Caco-2 (cell line): ENCODE results near the gene MAPK4. TPM values are rescaled to one million over a fixed set of nuclear protein-coding genes. Genes with fewer than 3 reads are reported as not detected.

Experiments
- BruUV-seq: library from RNA; stranded (reverse); fragments of 400-500 nt; replicated peaks from 2 replicates; lab custom pipeline; 2021; lab: Mats Ljungman, UMichigan
- CTCF ChIA-PET: fragments of 300-600 bp; sonication (Branson Sonifier 250); formaldehyde crosslinking; loops from one replicate; lab custom pipeline; 2022; ENCODE audit warnings: antibody characterized with exemption; lab: Charles Lee
- POLR2A ChIA-PET: fragments of 300-600 bp; sonication (Branson Sonifier 250); formaldehyde crosslinking; loops from one replicate; lab custom pipeline; 2022; ENCODE audit warnings: antibody characterized with exemption; lab: Charles Lee
- DNase-seq, 2 experiments: peaks; one replicate each; pipeline versions ENCODE4 v3.0.0 to v3.0.0-alpha.2; 2020 to 2022
- H3K27me3 ChIP-seq: replicated peaks from 2 replicates; pipeline ENCODE4 v1.6.0; 2011; ENCODE audit warnings: low read length; ENCODE audit not compliant: control insufficient read depth, insufficient read depth
- H3K36me3 ChIP-seq: 2 replicates; pipeline ENCODE4 v1.5.1; 2011; ENCODE audit warnings: low read length; ENCODE audit not compliant: control insufficient read depth, insufficient read depth
- H3K4me1 ChIP-seq: fragments of 250-450 bp; sonication (Bioruptor Pico); 2 replicates; pipeline ENCODE4 v1.5.1; 2020; ENCODE audit warnings: mild to moderate bottlenecking
- H3K4me3 ChIP-seq: 2 replicates; pipeline ENCODE4 v1.5.1; 2011; ENCODE audit warnings: low read depth, mild to moderate bottlenecking, control low read depth, low read length
- H3K9me3 ChIP-seq: fragments of 250-450 bp; sonication (Bioruptor Pico); 2 replicates; pipeline ENCODE4 v1.5.1; 2020; ENCODE audit warnings: mild to moderate bottlenecking, moderate library complexity
- H3K27ac Mint-ChIP-seq: one replicate; pipeline ENCODE4 v1.8.0; 2022; ENCODE audit warnings: mixed read lengths; ENCODE audit not compliant: unreplicated experiment
- H3K27me3 Mint-ChIP-seq: one replicate; pipeline ENCODE4 v1.8.0; 2022; ENCODE audit warnings: mixed read lengths; ENCODE audit not compliant: insufficient read depth, unreplicated experiment
- H3K36me3 Mint-ChIP-seq: one replicate; pipeline ENCODE4 v1.8.0; 2022; ENCODE audit warnings: mild to moderate bottlenecking, mixed read lengths; ENCODE audit not compliant: insufficient read depth, unreplicated experiment
- H3K4me1 Mint-ChIP-seq: one replicate; pipeline ENCODE4 v1.8.0; 2022; ENCODE audit warnings: low read depth, mixed read lengths; ENCODE audit not compliant: unreplicated experiment
- H3K4me3 Mint-ChIP-seq: one replicate; pipeline ENCODE4 v1.8.0; 2022; ENCODE audit warnings: mild to moderate bottlenecking, moderate library complexity, mixed read lengths; ENCODE audit not compliant: unreplicated experiment
- H3K9me3 Mint-ChIP-seq: one replicate; pipeline ENCODE4 v1.8.0; 2022; ENCODE audit warnings: mixed read lengths; ENCODE audit not compliant: unreplicated experiment
- CTCF ChIP-seq, 2 experiments: fragments of 200-600 bp in 1 of 2; IDR thresholded peaks; 1 replicate in 1 of 2; 2 replicates in 1 of 2; pipeline versions ENCODE4 v1.5.1 to v1.8.0; 2011 to 2022; ENCODE audit warnings: antibody characterized with exemption in 1 of 2, control low read depth in 1 of 2, inconsistent platforms in 1 of 2, low read depth in 1 of 2, low read length in 1 of 2, mild to moderate bottlenecking in 1 of 2, moderate library complexity in 1 of 2; ENCODE audit not compliant: insufficient read depth in 1 of 2, severe bottlenecking in 1 of 2, unreplicated experiment in 1 of 2
- intact Hi-C: fragments of 100-400 bp; cut with micrococcal nuclease; formaldehyde crosslinking; loops from one replicate; pipeline ENCODE4 v1.10.0; 2022; ENCODE audit not compliant: unreplicated experiment
- total RNA-seq: library from RNA; stranded (reverse); gene quantifications from 2 replicates; pipeline ENCODE4 v1.2.3, GENCODE V29; 2022

Gene MAPK4
- total RNA-seq, 1 experiment from 2014 or later, result 0.88 TPM

- H3K4me3 ChIP-seq, result no peak overlapping the region
- H3K36me3 ChIP-seq, result no peaks in the 10 kb centered on the region
- ChIA-PET CTCF (no interaction called here), POLR2A (no interaction called here)
- Mint-ChIP-seq H3K27me3 (no peaks in the 10 kb centered on the region), H3K4me3 (no peak overlapping the region), H3K4me1 (no peaks in the 10 kb centered on the region), H3K27ac (no peak overlapping the region), H3K9me3 (no peaks in the 10 kb centered on the region), H3K36me3 (no peaks in the 10 kb centered on the region)
- H3K4me1 ChIP-seq, result no peaks in the 10 kb centered on the region
- DNase-seq, result no peak
- TF ChIP-seq CTCF (IDR thresholded peaks at IDR 0.05; ENCODE audit: insufficient read depth in 1 of 2, low read depth in 1 of 2, low read length in 1 of 2, severe bottlenecking in 1 of 2, unreplicated experiment in 1 of 2), result no peak
- BruUV-seq, result no TSS peak
- no peaks in the 10 kb centered on the region for H3K9me3 ChIP-seq
- intact Hi-C loops, result no loop called here
- no peaks in the 10 kb centered on the region for H3K27me3 ChIP-seq
These were observed 87.3 kb downstream of the MAPK4 start for GRCh38 chr18:50647237-50647636.

- Histone ChIP-seq H3K9me3 (no peaks in the 10 kb centered on the region), H3K4me1 (no peaks in the 10 kb centered on the region), H3K4me3 (no peak overlapping the region), H3K36me3 (no peaks in the 10 kb centered on the region), H3K27me3 (no peaks in the 10 kb centered on the region)
- ChIA-PET POLR2A (no interaction called here), CTCF (no interaction called here)
- BruUV-seq, result no TSS peak
- Mint-ChIP-seq H3K4me1 (no peaks in the 10 kb centered on the region), H3K4me3 (no peak overlapping the region), H3K27me3 (no peaks in the 10 kb centered on the region), H3K36me3 (no peaks in the 10 kb centered on the region), H3K27ac (no peak overlapping the region), H3K9me3 (no peaks in the 10 kb centered on the region)
- no peak for DNase-seq
- TF ChIP-seq CTCF (IDR thresholded peaks at IDR 0.05; ENCODE audit: insufficient read depth in 1 of 2, low read depth in 1 of 2, low read length in 1 of 2, severe bottlenecking in 1 of 2, unreplicated experiment in 1 of 2), result no peak
- intact Hi-C loops, result no loop called here
These were observed 87.9 kb downstream of the MAPK4 start for GRCh38 chr18:50647792-50648191.

GRCh38 chr18:50649821-50650220 lies 89.9 kb downstream of the MAPK4 start:
- peaks cover 6% of the 10 kb centered on the region; the same call in 1 of the 2 replicates for H3K4me1 ChIP-seq
- Mint-ChIP-seq H3K36me3 (no peaks in the 10 kb centered on the region), H3K4me3 (no peak overlapping the region), H3K27ac (no peak overlapping the region), H3K9me3 (no peaks in the 10 kb centered on the region), H3K27me3 (no peaks in the 10 kb centered on the region), H3K4me1 (no peaks in the 10 kb centered on the region)
- BruUV-seq, result no TSS peak
- H3K36me3 ChIP-seq, result no peaks in the 10 kb centered on the region
- intact Hi-C loops, result no loop called here
- TF ChIP-seq CTCF (IDR thresholded peaks at IDR 0.05; ENCODE audit: insufficient read depth in 1 of 2, low read depth in 1 of 2, low read length in 1 of 2, severe bottlenecking in 1 of 2, unreplicated experiment in 1 of 2), result no peak
- POLR2A ChIA-PET, result no interaction called here
- no peaks in the 10 kb centered on the region for H3K9me3 ChIP-seq
- DNase-seq, result no peak
- H3K4me3 ChIP-seq, result no peak overlapping the region
- no peaks in the 10 kb centered on the region for H3K27me3 ChIP-seq
- CTCF ChIA-PET, result no interaction called here
